ENCODE results near the gene ZNF639. TPM values are rescaled to one million over a fixed set of nuclear protein-coding genes. Genes with fewer than 3 reads are reported as not detected.
A peak's percentile ranks its signal among the peaks of the same experiment; 100 is the strongest.

ZNF639 gene
- total and polyA plus RNA-seq, 9 of the 15 experiments (the other 6 are each of a cell fraction or from before 2014, with no cell fraction given): 17.6 to 88.1 (median 53.7) TPM

GRCh38 chr3:179288845-179289244, 34.0 kb upstream of the ZNF639 start (continued):
- TF ChIP-seq FOXK2 (conservative IDR thresholded peaks at IDR 0.05 in 1 of 2, IDR thresholded peaks at IDR 0.05 in 1 of 2; ENCODE audit: low read depth in 2 of 2) (peak in 1 of 2 experiments; percentile 24; a peak in 1 of 4 replicates), ELF2 (CRISPR knock-in tag; IDR thresholded peaks at IDR 0.05) (no peak), ZNF699 (CRISPR knock-in tag; IDR thresholded peaks at IDR 0.05; ENCODE audit: insufficient replicate concordance) (no peak), XRCC3 (IDR thresholded peaks at IDR 0.05) (no peak), TAF7 (tag; IDR thresholded peaks at IDR 0.05) (no peak), BRF1 (IDR thresholded peaks at IDR 0.05; ENCODE audit: borderline replicate concordance, extremely low read depth, insufficient read length) (no peak), RAD21 (CRISPR knock-in tag; conservative IDR thresholded peaks at IDR 0.05 in 1 of 2, IDR thresholded peaks at IDR 0.05 in 1 of 2) (no peak), ZBTB33 (CRISPR knock-in tag; IDR thresholded peaks at IDR 0.05) (no peak), MEF2A (IDR thresholded peaks at IDR 0.05; ENCODE audit: control insufficient read depth, low read depth, low read length) (no peak), GABPB1 (CRISPR knock-in tag; IDR thresholded peaks at IDR 0.05) (no peak), ELF1 (tag; IDR thresholded peaks at IDR 0.05) (no peak), ZBTB7A (IDR thresholded peaks at IDR 0.05; ENCODE audit: borderline replicate concordance, control insufficient read depth, low read depth, low read length) (no peak), ZNF589 (CRISPR knock-in tag; IDR thresholded peaks at IDR 0.05; ENCODE audit: low read depth) (no peak), CTCF (IDR thresholded peaks at IDR 0.05 in 2 of 3, conservative IDR thresholded peaks at IDR 0.05 in 1 of 3; ENCODE audit: insufficient read depth in 2 of 3, low read depth in 1 of 3, low read length in 3 of 3) (no peak), ZNF586 (CRISPR knock-in tag; conservative IDR thresholded peaks at IDR 0.05) (no peak), SAFB2 (IDR thresholded peaks at IDR 0.05; ENCODE audit: borderline replicate concordance, low read depth, low read length, severe bottlenecking) (no peak), ZNF253 (CRISPR knock-in tag; conservative IDR thresholded peaks at IDR 0.05) (no peak), BMI1 (IDR thresholded peaks at IDR 0.05; ENCODE audit: low read length) (no peak), CCAR2 (IDR thresholded peaks at IDR 0.05; ENCODE audit: low read depth, low read length) (no peak), PRDM10 (IDR thresholded peaks at IDR 0.05; ENCODE audit: partially characterized antibody) (peak; percentile 49), JUND (IDR thresholded peaks at IDR 0.05; ENCODE audit: borderline replicate concordance, low read depth, low read length) (peak; percentile 68; the same call in 1 of the 2 replicates), JUND (tag; IDR thresholded peaks at IDR 0.05; ENCODE audit: borderline replicate concordance, low read depth, low read length) (peak; percentile 58; the same call in 1 of the 3 replicates)

Data from K562 (cell line).